Measurements from ENCODE around the gene RAB1B. TPM values are rescaled to one million over a fixed set of nuclear protein-coding genes. Genes with fewer than 3 reads are reported as not detected.
A peak's percentile ranks its signal among the peaks of the same experiment; 100 is the strongest.

RAB1B gene
- total RNA-seq, 3 donors from 2014 or later = 87.2 to 99.4 (median 98.2) TPM

DNA sequence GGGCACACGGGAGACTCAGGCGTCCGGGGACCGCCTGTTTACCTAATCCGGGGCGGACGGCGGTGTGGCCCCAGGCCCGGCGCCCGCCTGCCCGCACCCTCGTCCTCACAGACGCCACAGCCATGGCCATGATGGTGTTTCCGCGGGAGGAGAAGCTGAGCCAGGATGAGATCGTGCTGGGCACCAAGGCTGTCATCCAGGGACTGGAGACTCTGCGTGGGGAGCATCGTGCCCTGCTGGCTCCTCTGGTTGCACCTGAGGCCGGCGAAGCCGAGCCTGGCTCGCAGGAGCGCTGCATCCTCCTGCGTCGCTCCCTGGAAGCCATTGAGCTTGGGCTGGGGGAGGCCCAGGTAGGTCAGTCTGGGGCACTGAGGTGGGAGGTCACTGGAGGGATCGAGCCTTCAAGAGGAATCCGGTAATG, 10.0 kb upstream of the RAB1B start:
- no peak for DNase-seq (ENCODE audit: low spot score in 2 of 2)
- Histone ChIP-seq H3K9me3 (no peaks in the 10 kb centered on the region), H3K27me3 (no peaks in the 10 kb centered on the region), H3K27ac (peak overlapping the region; percentile 80 to 83), H3K4me1 (no peaks in the 10 kb centered on the region), H3K36me3 (no peaks in the 10 kb centered on the region), H3K4me3 (peak overlapping the region; percentile 90 to 99 (median 95))
- TF ChIP-seq, protein P1, sequence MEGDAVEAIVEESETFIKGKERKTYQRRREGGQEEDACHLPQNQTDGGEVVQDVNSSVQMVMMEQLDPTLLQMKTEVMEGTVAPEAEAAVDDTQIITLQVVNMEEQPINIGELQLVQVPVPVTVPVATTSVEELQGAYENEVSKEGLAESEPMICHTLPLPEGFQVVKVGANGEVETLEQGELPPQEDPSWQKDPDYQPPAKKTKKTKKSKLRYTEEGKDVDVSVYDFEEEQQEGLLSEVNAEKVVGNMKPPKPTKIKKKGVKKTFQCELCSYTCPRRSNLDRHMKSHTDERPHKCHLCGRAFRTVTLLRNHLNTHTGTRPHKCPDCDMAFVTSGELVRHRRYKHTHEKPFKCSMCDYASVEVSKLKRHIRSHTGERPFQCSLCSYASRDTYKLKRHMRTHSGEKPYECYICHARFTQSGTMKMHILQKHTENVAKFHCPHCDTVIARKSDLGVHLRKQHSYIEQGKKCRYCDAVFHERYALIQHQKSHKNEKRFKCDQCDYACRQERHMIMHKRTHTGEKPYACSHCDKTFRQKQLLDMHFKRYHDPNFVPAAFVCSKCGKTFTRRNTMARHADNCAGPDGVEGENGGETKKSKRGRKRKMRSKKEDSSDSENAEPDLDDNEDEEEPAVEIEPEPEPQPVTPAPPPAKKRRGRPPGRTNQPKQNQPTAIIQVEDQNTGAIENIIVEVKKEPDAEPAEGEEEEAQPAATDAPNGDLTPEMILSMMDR (IDR thresholded peaks at IDR 0.05) = peak in 1 of 3 donors; percentile 3
- no peak for TF ChIP-seq POLR2AphosphoS5 (IDR thresholded peaks at IDR 0.05)
- intact Hi-C loops (cut with DNase I; ENCODE audit: low total_unique reads) = no loop called here

DNA sequence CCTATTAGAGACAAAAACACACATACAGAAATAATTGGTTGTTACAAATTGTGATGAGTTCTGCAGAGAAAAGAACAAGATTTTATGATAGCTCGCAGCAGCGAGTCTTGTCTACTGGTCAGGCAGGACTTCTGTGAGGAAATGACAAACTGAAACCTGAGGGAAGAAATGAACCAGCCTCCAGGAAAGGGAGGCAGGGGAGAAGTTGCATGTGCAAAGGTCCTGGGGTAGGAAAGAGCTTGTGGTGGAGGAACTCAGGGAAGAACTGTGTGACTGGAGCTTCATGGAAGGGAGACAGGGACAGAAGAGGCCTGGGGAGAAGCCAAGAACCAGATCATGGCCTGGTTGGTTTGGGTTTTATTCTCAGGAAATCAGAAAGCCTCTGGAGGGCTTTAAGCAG, 9.2 kb upstream of the RAB1B start:
- no peaks in the 10 kb centered on the region for H3K9me3 ChIP-seq
- no peak overlapping the region for H3K4me3 ChIP-seq
- no peaks in the 10 kb centered on the region for H3K4me1 ChIP-seq
- TF ChIP-seq, protein P1 (IDR thresholded peaks at IDR 0.05) = no peak
- TF ChIP-seq POLR2A (IDR thresholded peaks at IDR 0.05) (no peak), POLR2AphosphoS5 (IDR thresholded peaks at IDR 0.05) (no peak)
- intact Hi-C loops (cut with DNase I; ENCODE audit: low total_unique reads) = no loop called here
- H3K36me3 ChIP-seq = no peaks in the 10 kb centered on the region
- H3K27ac ChIP-seq = no peak overlapping the region
- H3K27me3 ChIP-seq = no peaks in the 10 kb centered on the region
- DNase-seq (ENCODE audit: low spot score in 2 of 2) = no peak

DNA sequence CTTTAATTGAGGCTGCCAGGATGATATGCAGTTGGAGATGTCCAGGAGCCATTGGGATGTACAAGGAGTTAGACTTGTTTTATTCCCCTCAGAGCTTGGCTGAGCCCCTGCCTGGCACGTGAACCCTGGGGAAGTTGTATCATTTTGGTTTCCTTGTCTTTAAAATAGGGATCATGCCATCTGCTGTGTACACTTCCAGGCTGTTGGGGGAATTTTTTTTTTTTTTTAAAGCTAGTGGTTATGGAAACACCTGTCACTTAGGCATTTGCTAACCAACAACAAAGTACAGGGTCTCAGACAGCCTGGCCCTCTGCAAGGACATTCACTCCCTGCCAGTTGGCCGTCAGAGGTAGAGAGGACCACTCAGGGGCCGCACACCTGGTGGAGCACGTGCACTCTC, 8.5 kb upstream of the RAB1B start:
- intact Hi-C loops (cut with DNase I; ENCODE audit: low total_unique reads) = no loop called here
- no peaks in the 10 kb centered on the region for H3K9me3 ChIP-seq
- no peak overlapping the region for H3K4me3 ChIP-seq
- no peaks in the 10 kb centered on the region for H3K36me3 ChIP-seq
- DNase-seq (ENCODE audit: low spot score in 2 of 2) = no peak
- no peaks in the 10 kb centered on the region for H3K4me1 ChIP-seq
- no peak overlapping the region for H3K27ac ChIP-seq
- TF ChIP-seq POLR2A (IDR thresholded peaks at IDR 0.05) (no peak), POLR2AphosphoS5 (IDR thresholded peaks at IDR 0.05) (no peak)
- TF ChIP-seq, protein P1 (IDR thresholded peaks at IDR 0.05) = no peak
- H3K27me3 ChIP-seq = no peaks in the 10 kb centered on the region

DNA sequence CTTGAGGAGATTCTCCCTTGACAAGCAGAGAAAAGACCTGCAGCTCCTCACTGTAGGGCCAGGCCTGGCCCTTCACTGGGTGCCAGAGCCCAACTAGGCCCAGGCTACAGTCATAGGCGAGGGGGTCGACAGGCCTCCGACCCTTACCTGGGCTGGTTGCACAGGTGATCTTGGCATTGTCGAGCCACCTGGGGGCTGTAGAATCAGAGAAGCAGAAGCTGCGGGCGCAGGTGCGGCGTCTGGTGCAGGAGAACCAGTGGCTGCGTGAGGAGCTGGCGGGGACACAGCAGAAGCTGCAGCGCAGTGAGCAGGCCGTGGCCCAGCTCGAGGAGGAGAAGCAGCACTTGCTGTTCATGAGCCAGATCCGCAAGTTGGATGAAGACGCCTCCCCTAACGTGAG, 6.9 kb upstream of the RAB1B start:
- no peaks in the 10 kb centered on the region for H3K36me3 ChIP-seq
- H3K9me3 ChIP-seq = no peaks in the 10 kb centered on the region
- intact Hi-C loops (cut with DNase I; ENCODE audit: low total_unique reads) = no loop called here
- H3K4me3 ChIP-seq = no peak overlapping the region
- no peak for DNase-seq (ENCODE audit: low spot score in 2 of 2)
- TF ChIP-seq POLR2A (IDR thresholded peaks at IDR 0.05) (no peak), POLR2AphosphoS5 (IDR thresholded peaks at IDR 0.05) (no peak)
- TF ChIP-seq, protein P1 (IDR thresholded peaks at IDR 0.05) = no peak
- H3K27ac ChIP-seq = no peak overlapping the region
- H3K27me3 ChIP-seq = no peaks in the 10 kb centered on the region
- peaks cover 0 to 3% of the 10 kb centered on the region in 2 donors for H3K4me1 ChIP-seq

DNA sequence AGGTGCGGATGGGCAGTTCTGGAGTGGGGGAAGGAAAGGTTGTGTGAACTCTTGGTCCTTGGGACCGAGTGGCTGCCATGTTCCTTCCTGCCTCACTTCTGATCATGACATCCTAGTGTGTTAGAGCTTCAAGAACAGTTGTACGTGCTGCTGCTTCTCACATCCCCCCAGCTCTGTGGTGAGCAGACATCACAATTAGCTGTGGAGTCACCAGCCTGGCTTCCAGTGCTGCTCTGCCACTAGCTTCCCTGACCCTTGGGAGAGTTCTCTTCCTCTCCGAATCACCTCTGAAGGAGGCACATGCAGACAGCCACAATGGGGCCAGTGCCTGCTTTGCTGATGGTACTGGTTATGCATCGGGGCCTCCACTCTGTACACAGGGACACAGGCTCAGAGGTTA, 6.2 kb upstream of the RAB1B start:
- Histone ChIP-seq H3K27me3 (no peaks in the 10 kb centered on the region), H3K9me3 (no peaks in the 10 kb centered on the region), H3K27ac (no peak overlapping the region), H3K36me3 (no peaks in the 10 kb centered on the region), H3K4me1 (peaks cover 0 to 9% of the 10 kb centered on the region in 2 donors), H3K4me3 (no peak overlapping the region)
- no peak for TF ChIP-seq POLR2A (IDR thresholded peaks at IDR 0.05)
- intact Hi-C loops (cut with DNase I; ENCODE audit: low total_unique reads) = no loop called here
- DNase-seq (ENCODE audit: low spot score in 2 of 2) = no peak

DNA sequence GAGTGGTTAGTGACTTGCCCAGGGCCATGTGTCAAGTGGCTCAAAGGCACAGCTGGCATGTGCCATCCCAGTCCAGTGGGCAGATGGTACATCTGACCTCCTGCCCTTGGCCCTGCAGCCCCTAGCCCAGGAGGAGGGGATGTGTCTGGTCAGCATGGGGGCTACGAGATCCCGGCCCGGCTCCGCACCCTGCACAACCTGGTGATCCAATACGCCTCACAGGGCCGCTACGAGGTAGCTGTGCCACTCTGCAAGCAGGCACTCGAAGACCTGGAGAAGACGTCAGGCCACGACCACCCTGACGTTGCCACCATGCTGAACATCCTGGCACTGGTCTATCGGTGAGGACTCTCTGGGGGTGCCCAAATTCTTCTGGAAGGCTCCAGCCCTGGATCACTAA, 5.7 kb upstream of the RAB1B start:
- TF ChIP-seq POLR2AphosphoS5 (IDR thresholded peaks at IDR 0.05) (no peak), POLR2A (IDR thresholded peaks at IDR 0.05) (no peak)
- TF ChIP-seq, protein P1 (IDR thresholded peaks at IDR 0.05) = no peak
- Histone ChIP-seq H3K4me3 (no peak overlapping the region), H3K9me3 (no peaks in the 10 kb centered on the region), H3K27me3 (no peaks in the 10 kb centered on the region), H3K4me1 (peaks cover 0 to 9% of the 10 kb centered on the region in 2 donors), H3K36me3 (no peaks in the 10 kb centered on the region), H3K27ac (no peak overlapping the region)
- no peak for DNase-seq (ENCODE audit: low spot score in 2 of 2)
- intact Hi-C loops (cut with DNase I; ENCODE audit: low total_unique reads) = no loop called here

Measured in breast epithelium (tissue), 4 donors.